GM10266 (cell line): ENCODE data around the gene DNAJC22.
A peak's percentile ranks its signal among the peaks of the same experiment; 100 is the strongest.

Experiments
- DNase-seq: peaks from one replicate; pipeline ENCODE4 v3.0.0; 2012; ENCODE audit errors: extremely low spot score
- TF ChIP-seq, protein P1 (sequence below): IDR thresholded peaks from 2 replicates; pipeline ENCODE4 v1.5.1; 2012; ENCODE audit warnings: mild to moderate bottlenecking, low read depth; ENCODE audit not compliant: control insufficient read depth, insufficient read depth; ENCODE audit errors: missing control alignments

Gene DNAJC22

DNA sequence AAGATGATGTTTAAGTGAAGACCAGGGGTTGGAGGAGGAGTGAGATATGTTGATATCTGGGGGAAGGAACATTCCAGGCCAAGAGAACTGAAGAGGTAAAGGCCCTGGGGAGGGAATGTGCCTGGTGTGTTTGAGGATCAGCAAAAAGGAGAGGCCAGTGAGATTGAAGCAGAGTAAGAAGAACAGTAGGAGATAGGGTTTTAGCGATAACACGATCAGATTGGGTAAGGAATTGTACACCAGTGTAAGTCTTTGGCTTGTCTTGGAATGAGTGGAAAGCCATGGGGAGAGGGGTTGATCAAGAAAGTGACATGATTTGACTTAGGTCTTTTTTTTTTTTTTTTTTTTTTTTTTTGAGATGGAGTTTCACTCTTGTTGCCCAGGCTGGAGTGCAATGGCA lies 18.8 kb upstream of the DNAJC22 start:
- no peak for DNase-seq
- TF ChIP-seq, protein P1, sequence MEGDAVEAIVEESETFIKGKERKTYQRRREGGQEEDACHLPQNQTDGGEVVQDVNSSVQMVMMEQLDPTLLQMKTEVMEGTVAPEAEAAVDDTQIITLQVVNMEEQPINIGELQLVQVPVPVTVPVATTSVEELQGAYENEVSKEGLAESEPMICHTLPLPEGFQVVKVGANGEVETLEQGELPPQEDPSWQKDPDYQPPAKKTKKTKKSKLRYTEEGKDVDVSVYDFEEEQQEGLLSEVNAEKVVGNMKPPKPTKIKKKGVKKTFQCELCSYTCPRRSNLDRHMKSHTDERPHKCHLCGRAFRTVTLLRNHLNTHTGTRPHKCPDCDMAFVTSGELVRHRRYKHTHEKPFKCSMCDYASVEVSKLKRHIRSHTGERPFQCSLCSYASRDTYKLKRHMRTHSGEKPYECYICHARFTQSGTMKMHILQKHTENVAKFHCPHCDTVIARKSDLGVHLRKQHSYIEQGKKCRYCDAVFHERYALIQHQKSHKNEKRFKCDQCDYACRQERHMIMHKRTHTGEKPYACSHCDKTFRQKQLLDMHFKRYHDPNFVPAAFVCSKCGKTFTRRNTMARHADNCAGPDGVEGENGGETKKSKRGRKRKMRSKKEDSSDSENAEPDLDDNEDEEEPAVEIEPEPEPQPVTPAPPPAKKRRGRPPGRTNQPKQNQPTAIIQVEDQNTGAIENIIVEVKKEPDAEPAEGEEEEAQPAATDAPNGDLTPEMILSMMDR: no peak

DNA sequence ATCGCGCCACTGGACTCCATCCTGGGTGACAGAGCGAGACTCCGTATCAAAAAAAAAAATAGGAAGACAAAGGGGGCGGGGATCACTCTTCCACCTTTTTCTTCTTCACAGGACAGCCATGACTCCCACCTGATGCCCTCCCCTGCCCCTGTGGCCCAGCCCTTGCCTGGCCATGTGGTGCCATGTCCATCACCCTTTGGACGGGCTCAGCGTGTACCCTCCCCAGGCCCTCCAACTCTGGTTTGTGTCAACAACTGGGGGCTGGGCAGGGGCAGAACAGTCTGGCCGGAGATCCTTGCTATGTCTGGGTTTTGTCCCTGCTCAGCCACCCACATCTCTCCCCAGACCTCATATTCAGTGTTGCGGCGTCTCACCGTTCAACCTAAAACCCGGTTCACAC lies 17.9 kb upstream of the DNAJC22 start:
- TF ChIP-seq, protein P1: no peak

DNA sequence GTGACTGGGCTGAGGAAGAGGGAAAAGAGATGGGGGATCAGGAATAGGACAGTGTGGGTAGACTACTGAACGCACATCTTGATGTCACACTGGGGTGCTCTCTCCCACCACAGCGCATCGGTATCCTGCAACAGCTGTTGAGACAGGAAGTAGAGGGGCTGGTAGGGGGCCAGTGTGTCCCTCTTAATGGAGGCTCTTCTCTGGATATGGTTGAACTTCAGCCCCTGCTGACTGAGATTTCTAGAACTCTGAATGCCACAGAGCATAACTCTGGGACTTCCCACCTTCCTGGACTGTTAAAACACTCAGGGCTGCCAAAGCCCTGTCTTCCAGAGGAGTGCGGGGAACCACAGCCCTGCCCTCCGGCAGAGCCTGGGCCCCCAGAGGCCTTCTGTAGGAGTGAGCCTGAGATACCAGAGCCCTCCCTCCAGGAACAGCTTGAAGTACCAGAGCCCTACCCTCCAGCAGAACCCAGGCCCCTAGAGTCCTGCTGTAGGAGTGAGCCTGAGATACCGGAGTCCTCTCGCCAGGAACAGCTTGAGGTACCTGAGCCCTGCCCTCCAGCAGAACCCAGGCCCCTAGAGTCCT lies 16.6 kb upstream of the DNAJC22 start:
- TF ChIP-seq, protein P1: no peak

More for the DNA sequence above, 17.9 kb upstream of the DNAJC22 start:
- DNase-seq: no peak

DNA sequence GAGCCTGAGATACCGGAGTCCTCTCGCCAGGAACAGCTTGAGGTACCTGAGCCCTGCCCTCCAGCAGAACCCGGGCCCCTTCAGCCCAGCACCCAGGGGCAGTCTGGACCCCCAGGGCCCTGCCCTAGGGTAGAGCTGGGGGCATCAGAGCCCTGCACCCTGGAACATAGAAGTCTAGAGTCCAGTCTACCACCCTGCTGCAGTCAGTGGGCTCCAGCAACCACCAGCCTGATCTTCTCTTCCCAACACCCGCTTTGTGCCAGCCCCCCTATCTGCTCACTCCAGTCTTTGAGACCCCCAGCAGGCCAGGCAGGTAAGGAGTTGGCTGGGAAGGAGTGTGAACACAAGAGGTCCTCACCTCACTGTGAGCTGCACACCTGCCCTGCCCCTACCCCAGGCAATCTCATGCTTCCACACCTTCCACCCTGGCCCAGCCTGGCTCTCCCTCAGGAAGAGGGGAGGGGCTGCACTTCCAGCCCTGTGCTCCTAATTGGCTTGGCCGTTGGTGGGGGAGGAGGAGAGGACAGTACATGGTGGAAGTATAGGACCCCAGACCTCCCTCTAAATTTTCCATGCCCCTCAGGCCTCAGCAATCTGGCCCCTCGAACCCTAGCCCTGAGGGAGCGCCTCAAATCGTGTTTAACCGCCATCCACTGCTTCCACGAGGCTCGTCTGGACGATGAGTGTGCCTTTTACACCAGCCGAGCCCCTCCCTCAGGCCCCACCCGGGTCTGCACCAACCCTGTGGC lies 15.9 kb upstream of the DNAJC22 start:
- TF ChIP-seq, protein P1: no peak
- DNase-seq: no peak

More for the DNA sequence above, 16.6 kb upstream of the DNAJC22 start:
- no peak for DNase-seq

DNA sequence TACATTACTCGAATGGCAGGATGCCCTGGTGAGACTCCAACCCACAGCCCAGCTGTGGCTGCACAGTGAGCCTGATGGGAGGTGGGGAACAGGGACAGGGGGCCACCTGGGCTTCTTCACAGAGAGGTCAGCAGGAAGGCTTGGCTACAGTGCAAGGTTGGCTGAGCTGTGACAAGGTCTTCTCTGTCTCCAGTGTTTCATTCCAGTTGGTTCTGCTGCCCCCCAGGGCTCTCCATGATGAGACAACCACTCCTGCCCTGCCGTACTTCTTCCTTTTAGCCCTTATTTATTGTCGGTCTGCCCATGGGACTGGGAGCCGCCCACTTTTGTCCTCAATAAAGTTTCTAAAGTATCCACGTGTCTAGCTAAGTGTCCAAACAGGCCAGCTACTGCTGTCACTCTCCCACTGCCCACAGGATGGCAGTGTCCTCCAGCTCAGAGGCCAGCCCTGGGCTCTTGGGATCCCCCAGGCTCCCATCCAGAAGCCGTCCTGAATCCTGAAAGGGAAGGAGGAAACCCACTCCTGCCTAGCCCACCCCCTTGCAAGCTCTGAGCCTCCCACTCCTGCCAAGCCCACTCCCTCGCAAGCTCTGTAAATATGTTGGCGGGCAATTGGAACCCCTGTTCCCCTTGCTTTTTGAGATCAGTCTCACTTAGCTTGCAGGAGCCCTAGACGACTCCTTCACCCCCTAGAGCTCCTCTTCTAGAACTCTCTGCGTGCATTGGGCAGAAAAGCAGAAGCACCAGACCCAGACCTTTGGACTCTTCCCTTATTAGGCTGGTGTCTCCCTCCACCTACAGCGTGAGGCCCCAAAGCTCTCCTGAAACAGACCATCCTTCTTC lies 15.1 kb upstream of the DNAJC22 start:
- DNase-seq: peak; percentile 58
- TF ChIP-seq, protein P1: peak; percentile 78

DNA sequence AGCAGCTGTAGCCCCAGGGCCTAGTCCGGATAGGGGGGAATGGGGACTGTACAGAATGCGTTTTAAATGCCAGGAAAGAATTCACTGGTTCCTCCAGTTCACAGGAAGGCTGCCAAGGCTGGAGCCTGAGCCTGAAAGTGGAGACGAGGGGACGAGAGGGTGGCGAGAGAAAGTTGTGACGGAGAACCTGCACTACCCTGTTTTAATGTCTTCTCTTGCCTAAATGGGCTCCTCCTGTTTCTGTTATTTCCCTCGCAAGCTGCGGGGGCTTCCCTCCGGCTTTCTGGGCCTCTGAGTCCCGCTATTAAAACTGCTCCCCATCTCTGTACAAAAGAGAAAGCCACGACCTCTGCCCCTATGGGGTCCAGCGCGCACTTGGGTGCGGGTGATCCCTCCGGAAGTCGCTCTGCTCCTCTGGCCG lies 14.2 kb upstream of the DNAJC22 start:
- no peak for DNase-seq
- TF ChIP-seq, protein P1: no peak
